GM21381 (cell line): ENCODE measurements around the gene NTM.

Experiments
- ATAC-seq: cut with Tn5 transposase; IDR thresholded peaks from one replicate; pipeline ENCODE4 v1.9.1; 2021; ENCODE audit warnings: mild to moderate bottlenecking, moderate library complexity; ENCODE audit not compliant: unreplicated experiment

NTM gene

GRCh38 chr11:131593301-131593700, 222.9 kb downstream of the NTM start:
- ATAC-seq, result no peak

- ATAC-seq, result no peak
Observed at GRCh38 chr11:131595797-131596196, 225.4 kb downstream of the NTM start.

- no peak for ATAC-seq
Observed at GRCh38 chr11:131597890-131598289, 227.5 kb downstream of the NTM start.

GRCh38 chr11:131598305-131598704, 227.9 kb downstream of the NTM start:
- no peak for ATAC-seq

- no peak for ATAC-seq
Observed at GRCh38 chr11:131599285-131599684, 228.9 kb downstream of the NTM start.

DNA sequence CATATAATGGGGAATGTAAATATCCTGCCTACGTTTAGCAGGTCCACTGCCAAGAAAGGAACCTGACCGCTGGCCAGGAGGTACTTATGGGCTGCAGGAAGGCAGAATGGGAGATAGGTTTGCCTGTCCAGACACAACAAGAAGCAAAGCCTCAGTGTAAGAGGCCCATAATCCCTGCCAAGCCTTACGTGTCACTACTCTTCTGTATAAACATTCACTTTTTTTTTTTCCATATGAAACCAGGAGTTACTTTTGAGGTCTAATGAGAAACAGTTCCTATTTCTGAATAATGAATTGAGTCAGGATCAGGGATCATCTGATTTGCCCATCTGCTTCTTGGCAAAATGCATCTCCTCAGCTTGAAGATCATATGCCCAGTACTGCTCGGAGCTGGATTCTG, 230.2 kb downstream of the NTM start:
- ATAC-seq, result no peak

- no peak for ATAC-seq
Observed at GRCh38 chr11:131601586-131601985, 231.2 kb downstream of the NTM start.

DNA sequence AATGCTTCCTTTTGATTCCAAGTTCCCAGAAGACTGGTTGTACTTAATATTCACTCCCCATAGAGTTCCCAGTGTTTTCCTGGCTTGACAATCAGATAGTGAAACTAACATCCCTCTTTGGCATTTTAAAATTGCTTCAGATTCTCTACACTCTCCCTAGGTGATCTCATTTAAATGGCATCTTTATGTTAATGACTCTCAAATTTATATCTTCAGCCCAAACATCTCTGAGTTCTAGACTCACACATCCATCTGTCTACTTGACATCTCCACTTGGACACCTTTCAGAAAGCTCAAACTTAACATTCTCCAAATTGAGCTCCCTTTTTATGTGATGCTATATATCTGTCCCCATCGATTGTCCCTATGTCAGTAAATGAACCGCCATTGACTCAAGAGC, 232.0 kb downstream of the NTM start:
- no peak for ATAC-seq

DNA sequence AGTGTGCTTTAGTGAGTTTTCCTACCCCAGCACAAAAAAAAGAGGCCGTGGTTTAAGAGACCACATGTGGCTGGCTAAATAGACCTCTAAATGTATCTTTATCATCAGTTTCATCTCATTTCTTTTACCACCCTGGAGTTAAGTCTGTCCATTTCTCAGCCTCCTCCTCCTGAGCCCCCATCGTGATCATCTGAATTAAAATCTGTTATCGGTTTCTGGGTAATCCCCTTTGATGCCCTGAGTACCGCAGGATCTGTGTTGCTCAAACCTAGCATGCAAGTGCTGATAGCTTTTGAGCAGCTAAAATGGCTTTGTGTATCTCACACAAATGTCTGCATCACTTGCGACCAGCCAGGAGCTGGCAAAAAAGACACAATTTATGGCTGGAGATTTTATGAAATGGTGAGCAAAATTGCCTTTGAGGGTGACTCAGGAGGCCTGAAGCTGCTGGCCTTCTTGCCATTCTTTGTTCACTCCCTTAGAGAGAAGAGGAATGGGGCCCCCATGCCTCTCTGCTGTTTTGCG, 236.5 kb downstream of the NTM start:
- ATAC-seq, result no peak

GRCh38 chr11:131609337-131609736, 238.9 kb downstream of the NTM start:
- no peak for ATAC-seq

- ATAC-seq, result no peak
Observed at GRCh38 chr11:131609921-131610320, 239.5 kb downstream of the NTM start.

DNA sequence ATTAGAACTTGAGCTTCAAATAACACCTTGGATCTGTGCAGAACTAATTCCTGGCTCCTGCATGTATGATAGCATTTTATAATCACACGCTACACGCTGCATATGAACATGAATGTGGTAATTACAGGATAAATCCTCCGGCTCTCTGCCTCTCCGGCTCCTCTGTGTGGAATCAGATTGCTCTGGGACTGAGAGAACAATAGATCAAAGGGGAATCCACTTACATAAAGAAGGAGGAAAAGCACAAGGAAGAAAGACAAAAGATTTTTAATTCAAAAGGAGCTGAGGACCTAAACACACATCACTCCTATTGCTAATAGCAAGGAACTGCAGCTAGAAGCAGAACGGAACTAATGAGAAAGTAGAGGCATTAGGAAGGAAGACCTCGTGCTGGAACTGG, 240.9 kb downstream of the NTM start:
- no peak for ATAC-seq

GRCh38 chr11:131612533-131612932, 242.1 kb downstream of the NTM start:
- ATAC-seq, result no peak

- ATAC-seq, result no peak
Observed at GRCh38 chr11:131614631-131615030, 244.2 kb downstream of the NTM start.

DNA sequence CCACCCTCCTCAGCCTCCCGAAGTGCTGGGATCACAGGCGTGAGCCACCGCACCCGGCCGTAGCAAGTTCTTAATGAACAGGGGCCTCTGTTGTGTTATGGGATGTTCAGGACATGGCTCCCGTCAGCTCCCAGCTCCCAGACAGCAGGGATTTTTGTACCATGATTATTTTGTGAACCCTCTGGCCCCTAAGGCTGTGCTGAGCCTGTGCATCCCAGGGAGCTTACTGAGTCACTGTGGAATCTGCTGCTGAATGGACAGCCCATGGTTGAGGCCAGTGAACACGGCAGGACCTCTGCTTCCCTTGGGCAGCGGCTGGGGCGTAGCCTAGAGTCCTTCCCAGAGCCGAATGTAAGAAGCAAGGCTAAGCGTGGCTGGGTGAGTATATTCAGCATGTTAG, 245.2 kb downstream of the NTM start:
- ATAC-seq, result no peak

- no peak for ATAC-seq
Observed at GRCh38 chr11:131616481-131617140, 246.2 kb downstream of the NTM start.

DNA sequence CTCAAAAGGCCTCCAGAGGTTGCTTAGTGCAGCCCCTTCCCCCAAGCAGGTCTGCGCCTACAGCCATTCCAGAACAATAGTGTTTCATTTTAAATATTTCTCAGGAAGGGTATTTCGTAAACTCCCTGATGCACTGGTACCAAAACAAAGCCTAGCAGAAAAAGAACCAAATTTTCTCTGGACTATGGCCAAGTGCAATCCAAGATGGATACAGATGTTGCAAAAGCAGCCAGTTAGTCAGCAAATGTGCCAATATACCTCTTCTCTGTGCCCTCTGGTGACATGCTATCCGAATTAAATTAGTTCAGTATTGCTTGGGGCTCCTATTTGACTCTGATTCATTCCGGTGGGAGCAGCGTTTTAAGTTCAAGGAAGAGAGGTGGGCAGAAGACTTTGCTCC, 247.8 kb downstream of the NTM start:
- no peak for ATAC-seq

DNA sequence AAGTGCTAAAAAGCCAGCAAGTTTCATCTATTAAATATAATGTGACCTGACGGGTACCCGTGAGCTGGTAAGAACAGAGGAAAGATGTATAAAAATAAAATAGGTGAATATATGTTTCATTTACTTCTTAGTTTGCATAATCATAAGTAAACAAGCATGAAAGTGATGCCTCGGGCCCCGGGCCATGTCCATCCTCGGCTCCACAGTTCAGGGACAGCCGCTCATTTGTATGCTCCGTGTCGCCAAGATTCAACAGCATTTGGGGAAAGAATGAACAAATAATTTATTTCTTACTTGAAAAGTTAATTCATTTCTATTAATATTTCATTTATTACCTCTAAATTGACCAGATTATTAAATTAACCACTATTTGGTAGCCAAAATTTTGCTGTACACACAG, 251.8 kb downstream of the NTM start:
- ATAC-seq, result no peak

DNA sequence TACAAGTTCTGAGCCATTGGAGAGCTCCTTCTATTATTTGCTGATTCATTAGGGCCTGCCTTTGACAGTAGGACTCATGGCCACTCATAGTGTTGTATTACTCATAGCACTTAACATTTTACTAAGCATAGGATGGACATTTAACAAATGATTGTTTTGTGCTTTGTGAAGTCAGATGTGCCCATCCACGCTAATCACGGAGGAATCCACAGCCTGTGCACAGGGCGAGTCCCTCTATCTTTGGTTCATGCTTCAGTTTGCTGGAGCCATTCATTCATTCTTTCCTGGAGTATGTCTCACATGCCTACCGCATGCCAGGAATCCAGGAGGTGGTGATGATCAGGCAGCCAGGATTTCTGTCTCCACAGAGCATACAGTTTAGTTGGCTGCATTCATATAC, 254.1 kb downstream of the NTM start:
- ATAC-seq, result no peak

DNA sequence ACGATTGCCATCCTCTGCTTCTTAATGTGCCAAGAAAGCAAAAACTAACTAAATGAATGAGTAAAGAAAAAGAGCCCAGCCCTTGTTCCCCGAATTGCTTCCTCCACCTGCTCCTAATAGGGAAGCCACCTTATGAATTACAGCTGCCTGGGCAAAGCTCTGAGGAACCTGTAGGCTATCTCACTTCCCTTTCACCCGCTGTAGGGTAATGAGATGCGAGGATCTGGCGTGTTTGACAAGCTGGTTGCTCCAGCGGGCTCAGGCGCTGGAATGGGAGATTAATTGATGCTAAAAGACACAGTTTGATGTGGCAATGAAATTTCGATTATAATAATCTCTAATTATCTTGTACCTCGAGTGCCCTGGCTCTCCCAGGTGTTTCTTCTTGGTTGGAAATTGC, 256.4 kb downstream of the NTM start:
- no peak for ATAC-seq

GRCh38 chr11:131628739-131629138, 258.3 kb downstream of the NTM start:
- no peak for ATAC-seq

- no peak for ATAC-seq
Observed at GRCh38 chr11:131629925-131630540, 259.6 kb downstream of the NTM start.

- ATAC-seq, result no peak
Observed at GRCh38 chr11:131632971-131633370, 262.6 kb downstream of the NTM start.
